Caco-2 (cell line): ENCODE data around the gene SLC22A17. TPM values are rescaled to one million over a fixed set of nuclear protein-coding genes. Genes with fewer than 3 reads are reported as not detected.

Experiments used
- BruUV-seq: library from RNA; stranded (reverse); fragments of 400-500 nt; replicated peaks from 2 replicates; lab custom pipeline; 2021; lab: Mats Ljungman, UMichigan
- CTCF ChIA-PET: fragments of 300-600 bp; sonication (Branson Sonifier 250); formaldehyde crosslinking; loops from one replicate; lab custom pipeline; 2022; ENCODE audit warnings: antibody characterized with exemption; lab: Charles Lee
- POLR2A ChIA-PET: fragments of 300-600 bp; sonication (Branson Sonifier 250); formaldehyde crosslinking; loops from one replicate; lab custom pipeline; 2022; ENCODE audit warnings: antibody characterized with exemption; lab: Charles Lee
- DNase-seq, 2 experiments: peaks; one replicate each; pipeline versions ENCODE4 v3.0.0 to v3.0.0-alpha.2; 2020 to 2022
- H3K27me3 ChIP-seq: replicated peaks from 2 replicates; pipeline ENCODE4 v1.6.0; 2011; ENCODE audit warnings: low read length; ENCODE audit not compliant: control insufficient read depth, insufficient read depth
- H3K36me3 ChIP-seq: 2 replicates; pipeline ENCODE4 v1.5.1; 2011; ENCODE audit warnings: low read length; ENCODE audit not compliant: control insufficient read depth, insufficient read depth
- H3K4me1 ChIP-seq: fragments of 250-450 bp; sonication (Bioruptor Pico); 2 replicates; pipeline ENCODE4 v1.5.1; 2020; ENCODE audit warnings: mild to moderate bottlenecking
- H3K4me3 ChIP-seq: 2 replicates; pipeline ENCODE4 v1.5.1; 2011; ENCODE audit warnings: low read depth, mild to moderate bottlenecking, control low read depth, low read length
- H3K9me3 ChIP-seq: fragments of 250-450 bp; sonication (Bioruptor Pico); 2 replicates; pipeline ENCODE4 v1.5.1; 2020; ENCODE audit warnings: mild to moderate bottlenecking, moderate library complexity
- H3K27ac Mint-ChIP-seq: one replicate; pipeline ENCODE4 v1.8.0; 2022; ENCODE audit warnings: mixed read lengths; ENCODE audit not compliant: unreplicated experiment
- H3K27me3 Mint-ChIP-seq: one replicate; pipeline ENCODE4 v1.8.0; 2022; ENCODE audit warnings: mixed read lengths; ENCODE audit not compliant: insufficient read depth, unreplicated experiment
- H3K36me3 Mint-ChIP-seq: one replicate; pipeline ENCODE4 v1.8.0; 2022; ENCODE audit warnings: mild to moderate bottlenecking, mixed read lengths; ENCODE audit not compliant: insufficient read depth, unreplicated experiment
- H3K4me1 Mint-ChIP-seq: one replicate; pipeline ENCODE4 v1.8.0; 2022; ENCODE audit warnings: low read depth, mixed read lengths; ENCODE audit not compliant: unreplicated experiment
- H3K4me3 Mint-ChIP-seq: one replicate; pipeline ENCODE4 v1.8.0; 2022; ENCODE audit warnings: mild to moderate bottlenecking, moderate library complexity, mixed read lengths; ENCODE audit not compliant: unreplicated experiment
- H3K9me3 Mint-ChIP-seq: one replicate; pipeline ENCODE4 v1.8.0; 2022; ENCODE audit warnings: mixed read lengths; ENCODE audit not compliant: unreplicated experiment
- intact Hi-C: fragments of 100-400 bp; cut with micrococcal nuclease; formaldehyde crosslinking; loops from one replicate; pipeline ENCODE4 v1.10.0; 2022; ENCODE audit not compliant: unreplicated experiment
- total RNA-seq: library from RNA; stranded (reverse); gene quantifications from 2 replicates; pipeline ENCODE4 v1.2.3, GENCODE V29; 2022
- TF ChIP-seq, protein P1 (sequence below), 2 experiments: fragments of 200-600 bp in 1 of 2; IDR thresholded peaks; 1 replicate in 1 of 2; 2 replicates in 1 of 2; pipeline versions ENCODE4 v1.5.1 to v1.8.0; 2011 to 2022; ENCODE audit warnings: antibody characterized with exemption in 1 of 2, control low read depth in 1 of 2, inconsistent platforms in 1 of 2, low read depth in 1 of 2, low read length in 1 of 2, mild to moderate bottlenecking in 1 of 2, moderate library complexity in 1 of 2; ENCODE audit not compliant: insufficient read depth in 1 of 2, severe bottlenecking in 1 of 2, unreplicated experiment in 1 of 2

Gene SLC22A17
- total RNA-seq, 1 experiment from 2014 or later: 3.1 TPM

GRCh38 chr14:23362200-23362599, 9.5 kb upstream of the SLC22A17 start:
- peaks cover 6% of the 10 kb centered on the region for H3K36me3 Mint-ChIP-seq
- POLR2A ChIA-PET: no interaction called here
- no peaks in the 10 kb centered on the region for H3K4me1 ChIP-seq
- H3K27me3 Mint-ChIP-seq: no peaks in the 10 kb centered on the region
- TF ChIP-seq, protein P1, sequence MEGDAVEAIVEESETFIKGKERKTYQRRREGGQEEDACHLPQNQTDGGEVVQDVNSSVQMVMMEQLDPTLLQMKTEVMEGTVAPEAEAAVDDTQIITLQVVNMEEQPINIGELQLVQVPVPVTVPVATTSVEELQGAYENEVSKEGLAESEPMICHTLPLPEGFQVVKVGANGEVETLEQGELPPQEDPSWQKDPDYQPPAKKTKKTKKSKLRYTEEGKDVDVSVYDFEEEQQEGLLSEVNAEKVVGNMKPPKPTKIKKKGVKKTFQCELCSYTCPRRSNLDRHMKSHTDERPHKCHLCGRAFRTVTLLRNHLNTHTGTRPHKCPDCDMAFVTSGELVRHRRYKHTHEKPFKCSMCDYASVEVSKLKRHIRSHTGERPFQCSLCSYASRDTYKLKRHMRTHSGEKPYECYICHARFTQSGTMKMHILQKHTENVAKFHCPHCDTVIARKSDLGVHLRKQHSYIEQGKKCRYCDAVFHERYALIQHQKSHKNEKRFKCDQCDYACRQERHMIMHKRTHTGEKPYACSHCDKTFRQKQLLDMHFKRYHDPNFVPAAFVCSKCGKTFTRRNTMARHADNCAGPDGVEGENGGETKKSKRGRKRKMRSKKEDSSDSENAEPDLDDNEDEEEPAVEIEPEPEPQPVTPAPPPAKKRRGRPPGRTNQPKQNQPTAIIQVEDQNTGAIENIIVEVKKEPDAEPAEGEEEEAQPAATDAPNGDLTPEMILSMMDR (IDR thresholded peaks at IDR 0.05; ENCODE audit: insufficient read depth in 1 of 2, low read depth in 1 of 2, low read length in 1 of 2, severe bottlenecking in 1 of 2, unreplicated experiment in 1 of 2): peak in 1 of 2 experiments; percentile 44
- DNase-seq: peak in 1 of 2 experiments; percentile 31
- no peak overlapping the region for H3K4me3 Mint-ChIP-seq
- H3K4me1 Mint-ChIP-seq: no peaks in the 10 kb centered on the region
- CTCF ChIA-PET: interaction anchor here (1.0 kb wide), 1 partner anchor 10 kb away, joined by 3 read pairs; the partner anchor contains the start of gene SLC22A17
- H3K27ac Mint-ChIP-seq: no peak overlapping the region
- H3K27me3 ChIP-seq: no peaks in the 10 kb centered on the region
- H3K9me3 ChIP-seq: no peaks in the 10 kb centered on the region
- intact Hi-C loops: loop anchor here (1.0 kb wide), 1 partner anchor 34 kb away; no protein-coding TSS in a partner anchor
- H3K4me3 ChIP-seq: no peak overlapping the region
- no peaks in the 10 kb centered on the region for H3K36me3 ChIP-seq
- H3K9me3 Mint-ChIP-seq: no peaks in the 10 kb centered on the region
- BruUV-seq: no TSS peak

GRCh38 chr14:23361763-23362162, 9.1 kb upstream of the SLC22A17 start:
- Mint-ChIP-seq H3K4me3 (no peak overlapping the region), H3K9me3 (no peaks in the 10 kb centered on the region), H3K4me1 (no peaks in the 10 kb centered on the region), H3K36me3 (peaks cover 4% of the 10 kb centered on the region), H3K27ac (no peak overlapping the region), H3K27me3 (no peaks in the 10 kb centered on the region)
- BruUV-seq: no TSS peak
- intact Hi-C loops: loop anchor here (1.0 kb wide), 1 partner anchor 33 kb away; no protein-coding TSS in a partner anchor
- Histone ChIP-seq H3K4me3 (no peak overlapping the region), H3K27me3 (no peaks in the 10 kb centered on the region), H3K36me3 (no peaks in the 10 kb centered on the region), H3K4me1 (no peaks in the 10 kb centered on the region), H3K9me3 (no peaks in the 10 kb centered on the region)
- CTCF ChIA-PET: interaction anchor here (1.0 to 1.6 kb wide), 2 partner anchors 9 to 16 kb away, joined by 3 to 8 read pairs; partner anchors contain the start of gene SLC22A17
- POLR2A ChIA-PET: no interaction called here
- TF ChIP-seq, protein P1 (IDR thresholded peaks at IDR 0.05; ENCODE audit: insufficient read depth in 1 of 2, low read depth in 1 of 2, low read length in 1 of 2, severe bottlenecking in 1 of 2, unreplicated experiment in 1 of 2): no peak
- no peak for DNase-seq

DNA sequence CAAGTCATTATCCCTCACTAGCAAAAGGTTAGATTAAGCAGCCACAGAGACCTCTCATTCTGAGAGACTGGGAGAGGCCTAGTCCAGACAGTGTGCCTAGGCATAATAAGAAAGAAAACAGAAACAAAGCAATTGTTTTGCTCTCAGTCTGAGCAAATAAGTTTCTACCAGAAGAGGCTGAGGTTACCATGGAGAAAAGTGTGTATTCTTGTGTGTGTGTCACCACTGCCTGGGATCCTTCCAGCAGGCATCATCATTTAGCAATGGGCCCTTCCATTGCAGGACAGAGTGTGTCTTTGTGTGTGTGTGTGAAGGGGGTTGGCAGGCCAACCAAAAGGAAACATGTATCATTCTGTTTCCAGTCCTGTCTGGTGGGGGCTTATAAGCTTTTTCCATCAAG, 8.6 kb upstream of the SLC22A17 start:
- Histone ChIP-seq H3K9me3 (no peaks in the 10 kb centered on the region), H3K4me3 (no peak overlapping the region), H3K36me3 (no peaks in the 10 kb centered on the region), H3K4me1 (no peaks in the 10 kb centered on the region), H3K27me3 (no peaks in the 10 kb centered on the region)
- Mint-ChIP-seq H3K27me3 (no peaks in the 10 kb centered on the region), H3K36me3 (no peaks in the 10 kb centered on the region), H3K4me3 (no peak overlapping the region), H3K4me1 (no peaks in the 10 kb centered on the region), H3K27ac (no peak overlapping the region), H3K9me3 (no peaks in the 10 kb centered on the region)
- intact Hi-C loops: no loop called here
- TF ChIP-seq, protein P1 (IDR thresholded peaks at IDR 0.05; ENCODE audit: insufficient read depth in 1 of 2, low read depth in 1 of 2, low read length in 1 of 2, severe bottlenecking in 1 of 2, unreplicated experiment in 1 of 2): no peak
- no TSS peak for BruUV-seq
- ChIA-PET POLR2A (no interaction called here), CTCF (interaction anchor here (1.0 to 1.6 kb wide), 2 partner anchors 9 to 16 kb away, joined by 3 to 8 read pairs; partner anchors contain the start of gene SLC22A17)
- no peak for DNase-seq
